Ascending aorta (tissue), 2 donors: ENCODE results near the gene COL3A1. TPM values are rescaled to one million over a fixed set of nuclear protein-coding genes. Genes with fewer than 3 reads are reported as not detected.

Source experiments
- DNase-seq, 2 donors: peaks; one replicate each; pipeline ENCODE4 v3.0.0-alpha.2; 2019; ENCODE audit warnings: low spot score in 2 of 2
- H3K27ac ChIP-seq, 2 donors: fragments of 200-600 bp; sonication (generic); one replicate each; pipeline ENCODE4 v1.5.1; 2016 to 2017; ENCODE audit warnings: mild to moderate bottlenecking in 1 of 2
- H3K27me3 ChIP-seq: fragments of 200-600 bp; sonication (generic); one replicate; pipeline ENCODE4 v1.5.1; 2017
- H3K36me3 ChIP-seq, 2 donors: fragments of 200-600 bp; sonication (generic); one replicate each; pipeline ENCODE4 v1.5.1; 2016
- H3K4me1 ChIP-seq, 2 donors: fragments of 200-600 bp; sonication (generic); one replicate each; pipeline ENCODE4 v1.5.1; 2016 to 2017; ENCODE audit warnings: mild to moderate bottlenecking in 1 of 2
- H3K4me3 ChIP-seq, 2 donors: fragments of 200-600 bp; sonication (generic); one replicate each; pipeline ENCODE4 v1.5.1; 2016 to 2017; ENCODE audit warnings: mild to moderate bottlenecking in 1 of 2
- H3K9me3 ChIP-seq, 2 donors: fragments of 200-600 bp; sonication (generic); one replicate each; pipeline ENCODE4 v1.5.1; 2016
- intact Hi-C: fragments of 100-400 bp; cut with DNase I; formaldehyde crosslinking; loops from one replicate; pipeline ENCODE4 v1.15.1; 2023
- total RNA-seq: library from RNA; depleted of rRNA; stranded (reverse); fragments of >200 nt; gene quantifications from one replicate; pipeline ENCODE4 v1.1.0, GENCODE V29; 2016
- TF ChIP-seq, protein P1 (sequence below), 3 experiments: fragments of 200-600 bp in 2 of 3; fragments of 450-650 bp in 1 of 3; sonication (generic) in 2 of 3; IDR thresholded peaks; one replicate each; pipeline ENCODE4 v1.5.1; 2016 to 2019; ENCODE audit warnings: antibody characterized with exemption in 3 of 3, mild to moderate bottlenecking in 1 of 3, moderate library complexity in 1 of 3

COL3A1 gene
- total RNA-seq, 1 donor from 2014 or later: 411 TPM

DNA sequence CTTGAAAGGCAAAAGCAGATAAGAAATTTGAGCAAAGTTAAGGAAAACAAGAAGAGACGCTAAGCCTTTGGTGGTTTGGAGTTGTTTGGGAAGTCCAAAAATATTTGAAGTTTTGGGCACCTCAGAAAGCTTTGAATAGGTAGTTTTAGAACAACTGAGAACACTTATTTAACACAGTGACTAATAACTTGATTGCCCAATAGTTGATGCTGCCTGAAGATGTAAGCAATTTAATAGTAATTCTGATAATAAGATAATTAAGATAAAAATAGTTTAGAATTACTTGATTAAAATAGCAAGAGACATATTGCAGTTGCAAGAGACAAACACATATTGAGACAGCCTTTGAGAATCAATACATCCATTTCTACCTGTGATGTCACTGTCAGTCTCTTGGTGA is 16.5 kb upstream of the COL3A1 start:
- no peaks in the 10 kb centered on the region for H3K9me3 ChIP-seq
- no peak overlapping the region for H3K27ac ChIP-seq
- H3K27me3 ChIP-seq: no peaks in the 10 kb centered on the region
- intact Hi-C loops: no loop called here
- no peaks in the 10 kb centered on the region for H3K36me3 ChIP-seq
- no peak for DNase-seq
- no peaks in the 10 kb centered on the region for H3K4me1 ChIP-seq
- H3K4me3 ChIP-seq: no peak overlapping the region
- TF ChIP-seq, protein P1, sequence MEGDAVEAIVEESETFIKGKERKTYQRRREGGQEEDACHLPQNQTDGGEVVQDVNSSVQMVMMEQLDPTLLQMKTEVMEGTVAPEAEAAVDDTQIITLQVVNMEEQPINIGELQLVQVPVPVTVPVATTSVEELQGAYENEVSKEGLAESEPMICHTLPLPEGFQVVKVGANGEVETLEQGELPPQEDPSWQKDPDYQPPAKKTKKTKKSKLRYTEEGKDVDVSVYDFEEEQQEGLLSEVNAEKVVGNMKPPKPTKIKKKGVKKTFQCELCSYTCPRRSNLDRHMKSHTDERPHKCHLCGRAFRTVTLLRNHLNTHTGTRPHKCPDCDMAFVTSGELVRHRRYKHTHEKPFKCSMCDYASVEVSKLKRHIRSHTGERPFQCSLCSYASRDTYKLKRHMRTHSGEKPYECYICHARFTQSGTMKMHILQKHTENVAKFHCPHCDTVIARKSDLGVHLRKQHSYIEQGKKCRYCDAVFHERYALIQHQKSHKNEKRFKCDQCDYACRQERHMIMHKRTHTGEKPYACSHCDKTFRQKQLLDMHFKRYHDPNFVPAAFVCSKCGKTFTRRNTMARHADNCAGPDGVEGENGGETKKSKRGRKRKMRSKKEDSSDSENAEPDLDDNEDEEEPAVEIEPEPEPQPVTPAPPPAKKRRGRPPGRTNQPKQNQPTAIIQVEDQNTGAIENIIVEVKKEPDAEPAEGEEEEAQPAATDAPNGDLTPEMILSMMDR (IDR thresholded peaks at IDR 0.05): no peak

DNA sequence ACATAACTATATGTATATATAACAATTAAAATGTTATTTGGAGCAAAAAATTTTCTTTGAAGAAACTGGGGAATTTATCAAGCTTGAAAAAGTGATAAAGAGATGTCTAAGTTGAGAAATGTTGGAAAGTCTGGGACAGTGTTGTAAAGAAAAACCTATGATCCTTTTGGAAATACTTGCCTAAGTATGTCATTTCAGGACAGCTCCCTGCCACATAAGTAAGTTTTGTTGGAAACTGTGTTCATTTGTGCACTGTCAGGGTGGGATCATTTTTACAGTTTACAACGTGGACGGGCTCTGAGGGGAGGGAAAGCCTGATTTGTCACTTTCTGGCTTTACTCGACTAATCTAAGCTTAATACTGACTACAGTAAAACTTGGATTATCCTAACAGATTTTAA is 10.4 kb upstream of the COL3A1 start:
- intact Hi-C loops: no loop called here
- no peak overlapping the region for H3K27ac ChIP-seq
- no peaks in the 10 kb centered on the region for H3K27me3 ChIP-seq
- H3K4me3 ChIP-seq: no peak overlapping the region
- TF ChIP-seq, protein P1 (IDR thresholded peaks at IDR 0.05): no peak
- H3K36me3 ChIP-seq: no peaks in the 10 kb centered on the region
- no peak for DNase-seq
- H3K9me3 ChIP-seq: no peaks in the 10 kb centered on the region
- H3K4me1 ChIP-seq: peaks cover 0 to 13% of the 10 kb centered on the region in 2 donors

DNA sequence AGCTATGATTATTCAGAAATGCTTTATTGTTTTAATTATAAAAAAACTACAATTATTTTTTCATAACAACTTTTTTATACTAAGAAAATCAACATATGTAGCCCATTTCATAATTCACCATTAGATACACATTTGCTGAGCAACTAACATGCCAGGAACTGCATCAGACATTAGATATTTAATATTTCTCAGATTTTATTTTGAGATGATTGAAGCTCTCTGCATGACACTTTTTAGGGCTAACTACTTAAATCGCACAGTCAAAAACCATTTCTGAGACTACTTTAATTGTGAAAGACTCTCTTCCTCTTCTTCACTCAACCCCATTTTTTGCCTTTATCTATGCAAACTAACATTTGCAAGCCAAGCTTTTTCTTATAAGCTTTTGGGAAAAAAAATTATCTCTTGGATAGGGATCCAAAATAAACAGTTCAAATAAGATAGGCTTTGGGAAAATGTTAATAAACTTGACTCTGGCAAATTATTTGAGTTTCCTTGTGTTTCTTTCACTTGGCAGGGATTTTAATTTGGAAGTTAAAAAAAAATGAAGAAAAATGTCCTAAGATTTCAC is 9.1 kb upstream of the COL3A1 start:
- intact Hi-C loops: no loop called here
- H3K9me3 ChIP-seq: no peaks in the 10 kb centered on the region
- DNase-seq: no peak
- no peak overlapping the region for H3K4me3 ChIP-seq
- TF ChIP-seq, protein P1 (IDR thresholded peaks at IDR 0.05): no peak
- no peaks in the 10 kb centered on the region for H3K36me3 ChIP-seq
- peak overlapping the region in 1 of 2 donors; percentile 75 for H3K27ac ChIP-seq
- no peaks in the 10 kb centered on the region for H3K27me3 ChIP-seq
- H3K4me1 ChIP-seq: peaks cover 0 to 14% of the 10 kb centered on the region in 2 donors

DNA sequence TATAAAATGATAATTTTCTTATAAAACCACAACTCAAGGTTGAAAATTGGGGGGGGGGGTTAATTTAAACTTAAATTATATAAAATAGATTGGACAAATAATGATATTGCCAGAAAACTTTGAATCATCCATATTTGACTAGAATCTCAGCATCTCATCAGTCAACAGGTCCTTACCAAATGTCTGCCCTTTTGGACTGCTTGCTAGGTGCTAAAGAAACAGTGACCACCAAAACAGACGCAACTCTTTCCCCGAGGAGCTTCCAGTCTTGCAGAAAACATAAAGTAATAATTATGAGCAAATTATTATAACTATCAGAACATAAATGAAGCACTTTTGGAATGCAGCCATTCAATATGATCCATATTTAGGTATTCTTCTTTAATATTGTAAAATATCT is 8.6 kb upstream of the COL3A1 start:
- Histone ChIP-seq H3K27ac (peak overlapping the region; percentile 68 to 75), H3K4me1 (peaks cover 0 to 17% of the 10 kb centered on the region in 2 donors), H3K4me3 (no peak overlapping the region), H3K36me3 (no peaks in the 10 kb centered on the region), H3K27me3 (no peaks in the 10 kb centered on the region), H3K9me3 (no peaks in the 10 kb centered on the region)
- intact Hi-C loops: no loop called here
- TF ChIP-seq, protein P1 (IDR thresholded peaks at IDR 0.05): no peak
- DNase-seq: no peak

DNA sequence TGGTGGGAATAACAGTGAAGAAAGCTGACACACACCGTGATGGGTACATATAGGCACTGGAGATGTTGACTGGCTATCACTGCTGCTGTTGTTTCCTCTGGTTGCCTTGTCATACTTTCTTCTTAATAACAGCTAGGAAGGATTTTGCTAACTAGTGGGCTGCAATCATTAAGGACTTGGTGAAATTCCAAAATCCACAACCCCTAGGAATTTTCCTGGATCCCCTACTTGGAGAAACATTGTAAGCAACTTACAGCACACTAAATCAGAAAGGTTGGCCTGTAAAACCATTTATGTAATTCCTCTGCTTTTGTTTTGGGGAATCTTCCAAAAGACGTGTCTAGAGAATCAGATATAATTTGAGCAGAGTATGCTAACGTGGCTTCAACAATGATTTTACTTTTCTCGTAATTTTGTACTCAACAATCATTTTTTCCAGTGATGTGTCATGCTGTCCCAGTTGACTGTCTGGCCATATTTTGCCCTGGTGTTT is 8.0 kb upstream of the COL3A1 start:
- H3K27me3 ChIP-seq: no peaks in the 10 kb centered on the region
- TF ChIP-seq, protein P1 (IDR thresholded peaks at IDR 0.05): no peak
- no peak for DNase-seq
- no peaks in the 10 kb centered on the region for H3K9me3 ChIP-seq
- H3K4me3 ChIP-seq: no peak overlapping the region
- H3K4me1 ChIP-seq: peaks cover 0 to 17% of the 10 kb centered on the region in 2 donors
- no peaks in the 10 kb centered on the region for H3K36me3 ChIP-seq
- H3K27ac ChIP-seq: peak overlapping the region; percentile 68 to 75
- intact Hi-C loops: no loop called here
